ENCODE results near the gene CADPS2.

CADPS2 gene

GRCh38 chr7:122433765-122434164, 452.5 kb downstream of the CADPS2 start:
- DNase-seq = no peak

DNA sequence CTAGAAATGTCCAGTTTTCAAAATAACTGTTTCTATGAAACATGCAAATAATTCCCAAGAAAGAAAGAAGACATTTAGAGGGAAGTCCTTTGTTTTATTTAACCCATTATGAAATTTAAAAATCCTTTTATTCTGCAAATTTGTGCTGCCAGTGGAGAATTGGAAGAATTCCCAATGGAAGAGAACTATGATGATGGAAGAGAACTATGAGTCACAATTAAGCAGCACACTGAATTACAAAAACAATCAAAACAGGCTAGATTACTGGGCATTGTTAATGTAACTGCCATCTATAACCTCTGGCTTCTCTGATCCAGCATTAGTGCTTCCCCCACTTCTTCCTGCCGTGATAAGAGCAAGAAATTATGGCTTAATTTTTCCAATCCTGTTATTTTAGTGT, 455.6 kb downstream of the CADPS2 start:
- no peak for DNase-seq

GRCh38 chr7:122429926-122430325, 456.3 kb downstream of the CADPS2 start:
- DNase-seq = no peak

- DNase-seq = no peak
Measured at GRCh38 chr7:122425731-122426130, 460.5 kb downstream of the CADPS2 start.

DNA sequence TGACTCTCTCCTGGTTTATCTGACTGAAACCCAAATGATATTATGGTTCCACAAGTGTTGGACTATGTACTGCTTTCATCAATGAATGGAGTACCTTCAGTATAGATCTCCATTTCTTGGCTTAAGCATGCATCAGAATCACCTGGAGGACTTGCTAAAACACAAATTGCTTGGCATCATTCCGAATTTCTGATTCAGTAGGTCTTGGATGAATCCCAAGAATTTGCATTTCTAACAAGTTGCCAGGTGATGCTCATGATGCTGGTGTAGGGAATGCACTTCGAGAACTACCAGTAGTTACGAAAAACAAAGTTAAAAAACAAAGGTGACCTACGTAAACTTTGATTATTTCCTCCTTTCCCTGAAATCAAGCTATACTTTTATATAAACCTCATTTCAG, 462.7 kb downstream of the CADPS2 start:
- DNase-seq = no peak

GRCh38 chr7:122416336-122416735, 469.9 kb downstream of the CADPS2 start:
- no peak for DNase-seq

- DNase-seq = no peak
Measured at GRCh38 chr7:122415510-122415909, 470.8 kb downstream of the CADPS2 start.

- DNase-seq = no peak
Measured at GRCh38 chr7:122413339-122413738, 472.9 kb downstream of the CADPS2 start.

DNA sequence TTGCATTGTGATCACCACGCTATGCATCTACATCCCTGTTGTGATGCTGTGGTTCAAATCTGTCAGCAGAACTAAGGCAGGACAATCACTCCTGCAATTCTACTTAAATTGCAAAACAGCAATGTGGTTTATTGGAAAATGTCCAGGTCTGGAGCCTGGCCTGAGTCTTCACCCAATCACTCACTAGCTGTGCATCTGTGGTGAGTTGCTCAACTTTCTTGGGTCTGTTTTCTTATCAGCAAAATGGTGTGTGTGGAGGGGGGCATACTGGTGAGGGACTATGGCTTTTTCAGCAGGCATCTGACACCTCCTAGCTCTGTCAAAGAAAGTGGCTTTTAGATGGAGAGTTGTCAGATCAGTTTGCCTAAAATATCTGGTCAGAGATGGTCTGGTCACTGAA, 473.4 kb downstream of the CADPS2 start:
- DNase-seq = no peak

DNA sequence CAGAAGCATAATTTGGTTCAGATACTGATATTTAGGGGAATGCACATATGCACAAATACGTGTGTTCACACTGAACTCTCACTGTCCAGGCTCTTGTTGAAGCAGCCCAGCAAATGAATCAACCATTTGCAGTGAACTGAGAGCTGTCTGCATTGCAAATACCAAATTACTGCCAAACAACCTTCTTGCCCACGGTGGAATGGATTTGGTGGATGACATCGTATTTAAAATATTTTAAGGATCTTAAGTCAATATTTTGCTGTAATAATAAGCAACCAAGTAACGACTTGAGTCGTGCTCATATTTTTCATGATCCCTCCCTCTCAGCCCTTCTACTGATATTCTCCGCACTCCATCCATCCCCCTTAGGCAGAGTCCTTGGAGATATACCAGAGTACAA, 473.8 kb downstream of the CADPS2 start:
- no peak for DNase-seq

DNA sequence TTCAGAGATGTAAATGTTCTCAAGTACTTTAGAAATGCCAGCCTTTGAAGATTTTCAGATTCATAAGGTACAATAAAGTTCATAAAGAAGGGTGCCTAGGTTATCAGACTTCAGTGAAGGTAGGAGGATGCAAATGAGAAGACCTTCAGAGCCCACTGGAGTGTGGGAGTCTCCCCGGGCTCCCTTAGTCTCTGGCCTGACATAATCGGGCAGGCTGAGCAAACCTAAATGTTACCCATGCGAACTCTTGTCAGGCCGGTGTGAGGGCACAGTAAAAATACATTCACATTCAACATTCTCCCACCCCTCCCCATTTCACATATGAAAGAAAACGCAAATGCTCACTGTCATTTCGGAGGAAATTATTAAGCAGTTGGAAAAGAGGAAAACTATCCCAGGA, 479.1 kb downstream of the CADPS2 start:
- DNase-seq = no peak

DNA sequence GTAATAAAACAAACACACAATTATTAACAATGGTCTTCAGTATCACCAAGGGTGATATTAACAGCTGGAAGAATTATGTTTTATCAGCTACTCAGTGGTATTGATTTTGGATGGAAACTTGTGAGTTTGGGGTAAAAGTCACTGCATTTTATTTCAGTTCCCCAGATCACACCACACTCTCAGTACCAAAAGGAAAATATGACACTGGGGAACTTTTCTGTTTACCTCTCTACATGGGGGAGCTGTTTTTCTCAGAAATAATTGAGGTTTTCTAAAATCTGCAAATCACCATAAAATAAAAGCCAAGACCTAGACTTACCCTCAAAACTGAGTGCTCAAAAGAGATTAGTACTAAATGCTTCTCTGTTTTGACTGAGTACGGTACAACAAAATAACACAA, 483.1 kb downstream of the CADPS2 start:
- DNase-seq = no peak

GRCh38 chr7:122402235-122402634, 484.0 kb downstream of the CADPS2 start:
- DNase-seq = no peak

DNA sequence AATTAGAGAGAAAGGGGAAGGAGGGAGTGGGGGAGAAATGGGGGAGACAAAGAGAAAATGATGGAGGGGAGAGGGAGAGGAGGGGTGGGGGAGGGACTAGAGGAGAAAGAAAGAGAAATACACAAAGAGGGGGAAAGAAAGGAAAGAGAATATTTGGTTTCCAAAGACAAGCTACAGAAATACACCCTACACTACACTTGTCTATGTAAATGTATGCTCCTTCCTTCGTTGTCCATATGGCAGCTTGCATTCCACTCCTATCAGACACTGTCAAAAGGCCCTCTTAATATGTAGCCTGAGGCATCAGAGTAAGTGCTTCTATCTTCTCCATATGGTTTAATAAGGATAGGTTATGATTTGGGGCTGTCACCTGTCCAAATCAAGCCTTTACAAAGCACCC, 488.9 kb downstream of the CADPS2 start:
- DNase-seq = no peak

DNA sequence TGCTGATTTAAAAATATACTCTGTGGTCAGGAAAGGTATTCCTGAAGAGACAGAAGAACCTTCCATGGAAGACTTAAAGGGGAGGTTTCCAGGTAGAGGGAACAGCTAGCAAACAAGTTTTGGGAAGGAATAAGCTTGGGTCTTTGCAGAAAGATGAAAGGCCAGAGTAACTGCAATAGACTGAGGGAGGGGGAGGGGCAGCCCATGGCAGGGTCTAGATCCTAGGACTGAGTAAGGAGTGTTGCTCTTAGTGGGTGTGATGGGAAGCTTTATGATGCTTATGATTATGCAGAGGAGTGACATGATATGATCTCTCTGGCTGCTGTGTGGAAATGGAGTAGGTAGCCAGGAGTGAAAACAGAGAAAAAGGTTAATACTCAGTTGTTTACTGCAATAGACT, 491.7 kb downstream of the CADPS2 start:
- no peak for DNase-seq

- no peak for DNase-seq
Measured at GRCh38 chr7:122384528-122384927, 501.7 kb downstream of the CADPS2 start.

DNA sequence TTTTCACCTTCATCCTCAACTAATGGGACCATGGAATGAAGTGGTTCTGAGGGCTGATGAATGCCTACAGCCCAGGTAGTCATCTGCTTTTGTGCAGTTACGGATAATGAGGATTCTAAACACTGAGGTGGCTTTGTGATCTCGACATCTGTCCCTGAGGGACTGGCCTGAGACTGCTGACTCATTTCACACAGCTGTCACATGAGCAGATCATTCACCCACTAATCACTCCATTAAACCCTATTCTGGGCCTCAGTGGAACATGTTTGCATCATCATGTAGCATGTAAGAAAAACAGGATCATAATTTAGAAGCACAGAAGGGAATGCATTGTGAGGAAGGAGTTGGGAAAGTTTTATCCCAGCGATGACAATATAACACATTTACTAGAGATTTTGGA, 502.3 kb downstream of the CADPS2 start:
- no peak for DNase-seq

- no peak for DNase-seq
Measured at GRCh38 chr7:122380992-122381391, 505.3 kb downstream of the CADPS2 start.

- no peak for DNase-seq
Measured at GRCh38 chr7:122379491-122379890, 506.8 kb downstream of the CADPS2 start.

DNA sequence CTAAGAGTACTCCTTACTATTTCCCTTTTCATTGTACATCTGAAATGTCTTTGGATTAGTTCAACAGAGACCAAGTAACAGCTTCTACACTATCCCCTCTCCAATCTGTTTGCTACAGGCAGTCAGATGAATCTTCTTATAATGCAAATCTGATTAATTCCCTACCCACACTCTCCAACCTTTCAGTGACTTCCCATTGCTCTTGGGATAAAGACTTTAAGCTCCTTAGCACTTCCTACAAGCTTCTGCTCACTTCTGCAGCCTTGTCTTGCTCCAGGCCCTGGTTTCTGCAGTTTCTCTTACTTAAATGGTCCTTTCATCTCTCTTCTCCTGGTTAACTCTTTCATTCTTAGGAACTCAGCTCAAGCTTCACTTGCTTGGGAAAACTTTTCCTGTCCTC, 516.5 kb downstream of the CADPS2 start:
- DNase-seq = no peak

GRCh38 chr7:122364761-122365280, 521.4 kb downstream of the CADPS2 start:
- DNase-seq = no peak

- DNase-seq = no peak
Measured at GRCh38 chr7:122363144-122363543, 523.1 kb downstream of the CADPS2 start.

DNA sequence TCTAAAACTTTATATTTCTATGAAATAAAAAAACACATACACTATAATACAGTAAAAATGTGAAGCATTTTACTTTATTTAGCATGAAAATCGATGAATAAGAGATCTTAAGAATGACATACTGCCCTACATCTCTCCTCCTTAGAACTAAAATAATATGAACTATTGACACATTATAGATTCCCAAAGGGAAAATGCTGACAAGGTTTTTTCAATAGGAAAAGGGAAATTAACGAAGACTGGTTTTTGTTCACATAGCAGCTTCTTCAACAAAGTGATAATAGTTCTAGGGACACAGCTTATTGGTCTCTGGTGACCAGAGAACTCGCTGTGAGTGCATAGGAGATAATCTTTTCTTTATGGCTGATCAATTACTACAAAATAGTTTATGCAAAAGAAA, 523.8 kb downstream of the CADPS2 start:
- no peak for DNase-seq

DNA sequence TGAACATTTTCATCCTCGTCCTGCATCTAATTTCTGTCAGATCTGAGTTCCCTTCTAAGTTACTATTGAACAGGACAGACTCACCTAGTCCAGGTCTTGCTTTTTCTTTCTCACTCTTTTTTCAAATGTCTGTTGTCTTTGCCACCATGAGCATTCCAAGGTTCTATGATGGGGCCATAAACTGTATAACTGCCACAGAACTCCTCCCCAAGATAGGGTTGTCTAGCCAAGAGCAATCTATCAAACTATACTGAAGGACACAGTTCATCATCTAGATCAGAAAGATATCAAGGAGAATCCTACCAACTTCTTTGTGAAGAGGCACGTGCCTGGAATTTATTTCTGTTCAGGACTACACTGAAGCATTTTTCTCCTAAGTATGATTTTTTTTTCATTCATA, 531.6 kb downstream of the CADPS2 start:
- no peak for DNase-seq

DNA sequence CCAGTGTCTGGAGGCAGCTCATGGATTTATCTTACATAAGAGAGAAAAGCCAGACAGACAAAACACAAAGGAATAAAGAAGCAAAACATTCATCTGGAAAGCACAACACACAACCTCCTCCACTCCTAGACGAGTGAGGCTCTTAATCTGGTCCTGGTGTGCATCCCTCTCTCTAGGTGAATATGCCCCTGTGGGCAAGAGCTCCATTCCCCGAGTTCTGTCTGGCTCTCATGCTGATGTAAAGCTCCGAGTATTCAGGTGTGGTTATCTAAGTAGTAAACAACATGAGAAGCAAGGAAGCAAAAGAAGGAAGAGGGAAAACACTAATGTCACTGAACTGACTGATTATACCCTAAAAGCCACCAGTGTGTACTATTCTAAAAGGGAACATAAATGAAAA, 533.8 kb downstream of the CADPS2 start:
- no peak for DNase-seq

- no peak for DNase-seq
Measured at GRCh38 chr7:122350701-122351100, 535.6 kb downstream of the CADPS2 start.
